Cardiac septum (tissue), 1 donor: ENCODE results near the gene ACTN4. TPM values are rescaled to one million over a fixed set of nuclear protein-coding genes. Genes with fewer than 3 reads are reported as not detected.

Source experiments
- DNase-seq: peaks from one replicate; pipeline ENCODE4 v3.0.0-alpha.2; 2020; ENCODE audit warnings: low spot score
- intact Hi-C: fragments of 100-400 bp; cut with DNase I; formaldehyde crosslinking; loops from one replicate; pipeline ENCODE4 v1.14.0; 2022
- total RNA-seq: library from RNA; stranded (reverse); fragmentation: NEBNext Ultra II Directional; extraction: Animal tissue kit (Norgen Biotek cat#: 25700); gene quantifications from one replicate; pipeline ENCODE4 v1.2.1, GENCODE V29; 2021
- donor health status: DM: no; HTN: no; CAD: no.

ACTN4 gene
- total RNA-seq, 1 donor from 2014 or later: 190 TPM

DNA sequence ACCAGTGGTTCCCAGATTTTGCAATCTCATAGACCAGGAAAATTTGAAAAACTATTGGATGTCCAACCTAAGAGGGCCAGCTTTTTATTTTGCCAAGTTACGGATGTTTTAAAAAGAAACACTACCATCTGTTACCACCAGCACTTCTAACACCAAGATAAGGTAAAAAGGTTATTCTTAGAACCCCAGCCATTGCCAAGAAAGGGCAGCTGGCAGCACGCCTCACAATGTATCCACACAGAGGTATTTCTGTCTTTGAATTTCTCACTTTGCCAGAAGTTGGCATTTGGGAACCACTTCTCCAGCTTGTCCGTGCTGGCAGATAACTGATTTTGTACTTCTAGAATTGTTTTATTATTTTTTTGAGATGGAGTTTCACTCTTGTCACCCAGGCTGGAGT is 68.1 kb downstream of the ACTN4 start:
- no peak for DNase-seq
- intact Hi-C loops: no loop called here

DNA sequence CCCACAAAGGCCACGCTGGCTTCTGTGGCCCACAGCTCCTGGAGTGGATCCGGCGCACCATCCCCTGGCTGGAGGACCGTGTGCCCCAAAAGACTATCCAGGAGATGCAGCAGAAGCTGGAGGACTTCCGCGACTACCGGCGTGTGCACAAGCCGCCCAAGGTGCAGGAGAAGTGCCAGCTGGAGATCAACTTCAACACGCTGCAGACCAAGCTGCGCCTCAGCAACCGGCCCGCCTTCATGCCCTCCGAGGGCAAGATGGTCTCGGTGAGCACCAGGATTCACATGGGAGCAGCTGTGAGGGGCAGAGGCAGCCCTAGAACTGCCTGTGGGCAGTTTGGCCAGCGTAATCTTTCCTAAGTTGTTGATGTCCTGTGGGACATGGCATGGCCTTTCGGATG is 69.6 kb downstream of the ACTN4 start:
- DNase-seq: no peak
- intact Hi-C loops: no loop called here

DNA sequence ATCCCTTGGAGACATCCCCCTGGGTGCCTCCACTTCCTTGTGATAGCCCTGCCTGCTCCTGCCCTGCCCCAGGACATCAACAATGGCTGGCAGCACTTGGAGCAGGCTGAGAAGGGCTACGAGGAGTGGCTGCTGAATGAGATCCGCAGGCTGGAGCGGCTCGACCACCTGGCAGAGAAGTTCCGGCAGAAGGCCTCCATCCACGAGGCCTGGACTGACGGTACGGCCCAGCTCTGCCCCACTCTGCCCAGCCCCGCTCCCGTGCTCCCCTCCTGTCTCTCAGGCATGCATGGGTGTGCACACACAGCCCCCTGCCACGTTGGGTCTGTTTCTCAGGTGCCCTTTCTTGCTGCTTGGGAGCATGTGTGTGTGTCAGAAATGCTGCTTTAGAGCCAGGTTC is 70.4 kb downstream of the ACTN4 start:
- no peak for DNase-seq
- intact Hi-C loops: loop anchor here (2.0 kb wide), 2 partner anchors 59 to 69 kb away; no protein-coding TSS in a partner anchor

DNA sequence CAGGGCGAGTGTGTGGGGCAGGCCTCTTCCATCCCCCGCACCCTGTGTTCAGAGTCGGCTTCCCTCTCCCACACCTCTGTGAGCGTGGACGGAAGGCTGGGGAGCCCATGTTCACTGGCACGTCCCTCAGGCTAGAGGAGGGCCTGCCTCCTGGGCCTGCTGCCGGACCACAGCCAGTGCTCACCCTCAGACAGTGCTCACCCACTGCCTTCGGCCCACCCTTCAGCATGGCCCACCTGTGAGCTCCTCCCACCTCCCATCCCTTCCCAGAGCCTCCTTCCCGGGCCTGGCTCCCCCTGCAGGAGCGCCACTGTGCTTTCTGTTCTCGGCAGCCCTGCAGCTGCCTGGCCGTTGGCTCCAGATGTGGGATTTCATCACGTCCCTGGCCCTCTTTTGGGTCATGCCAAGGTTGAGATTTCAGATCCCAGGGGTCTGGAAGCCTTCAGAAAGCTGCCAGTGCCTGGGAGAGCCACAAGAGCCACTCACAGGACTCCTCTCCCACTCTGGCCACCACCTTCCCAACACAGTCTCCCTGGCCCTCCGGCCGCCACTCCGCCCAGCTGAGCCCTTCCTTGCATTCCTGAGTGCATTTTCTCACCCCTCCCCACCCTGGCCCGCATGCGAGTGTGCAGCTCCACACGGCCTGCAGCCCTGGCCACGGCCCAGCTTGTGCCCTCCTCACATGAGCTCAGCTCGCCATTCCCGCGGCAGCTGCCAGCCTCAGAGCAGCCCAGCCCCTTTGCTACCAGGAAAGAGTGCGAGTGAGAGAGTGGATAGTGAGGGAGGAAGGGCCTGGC is 71.5 kb downstream of the ACTN4 start:
- intact Hi-C loops: loop anchor here (2.0 kb wide), 2 partner anchors 60 to 70 kb away; no protein-coding TSS in a partner anchor
- DNase-seq: peak; percentile 88

DNA sequence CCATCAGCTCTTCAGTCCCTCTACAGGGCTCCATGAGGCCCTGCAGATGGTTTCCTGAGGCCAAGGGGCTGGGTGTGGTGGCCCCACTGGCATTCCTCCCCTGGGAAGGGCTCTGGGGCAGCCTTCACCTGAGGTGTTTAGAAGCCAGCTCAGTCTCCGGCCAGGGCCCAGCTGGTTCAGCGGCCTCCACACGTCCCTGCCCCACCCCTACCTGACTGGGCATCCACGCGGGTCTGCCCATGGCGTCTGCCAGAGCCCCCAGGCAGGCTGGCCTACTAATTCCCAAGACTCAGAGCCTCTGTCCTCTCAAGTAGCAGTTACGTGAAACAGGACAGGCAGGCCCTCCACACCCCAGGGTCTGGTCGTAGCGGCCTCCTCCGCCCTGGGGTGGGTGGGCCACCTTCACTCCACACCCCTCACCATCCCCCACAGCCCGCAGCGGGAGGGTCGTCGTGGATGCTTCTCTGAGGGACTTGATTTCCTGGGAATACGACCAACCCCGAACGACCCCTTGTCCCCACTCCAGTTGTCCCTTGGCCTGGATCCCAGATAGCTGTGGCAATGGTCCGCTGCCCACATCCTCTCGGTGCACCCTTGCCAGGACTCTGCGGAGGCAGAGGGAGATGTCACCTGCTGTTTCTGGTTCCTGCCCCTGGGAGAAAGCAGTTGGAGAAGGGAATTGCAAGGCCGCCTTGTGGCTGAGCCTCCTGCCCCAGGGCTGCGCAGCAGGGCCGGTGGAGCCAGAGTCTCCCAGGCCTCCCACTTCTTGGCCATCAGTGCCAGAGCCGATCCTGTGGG is 72.5 kb downstream of the ACTN4 start:
- DNase-seq: no peak
- intact Hi-C loops: loop anchor here (2.0 kb wide), 2 partner anchors 61 to 71 kb away; no protein-coding TSS in a partner anchor

DNA sequence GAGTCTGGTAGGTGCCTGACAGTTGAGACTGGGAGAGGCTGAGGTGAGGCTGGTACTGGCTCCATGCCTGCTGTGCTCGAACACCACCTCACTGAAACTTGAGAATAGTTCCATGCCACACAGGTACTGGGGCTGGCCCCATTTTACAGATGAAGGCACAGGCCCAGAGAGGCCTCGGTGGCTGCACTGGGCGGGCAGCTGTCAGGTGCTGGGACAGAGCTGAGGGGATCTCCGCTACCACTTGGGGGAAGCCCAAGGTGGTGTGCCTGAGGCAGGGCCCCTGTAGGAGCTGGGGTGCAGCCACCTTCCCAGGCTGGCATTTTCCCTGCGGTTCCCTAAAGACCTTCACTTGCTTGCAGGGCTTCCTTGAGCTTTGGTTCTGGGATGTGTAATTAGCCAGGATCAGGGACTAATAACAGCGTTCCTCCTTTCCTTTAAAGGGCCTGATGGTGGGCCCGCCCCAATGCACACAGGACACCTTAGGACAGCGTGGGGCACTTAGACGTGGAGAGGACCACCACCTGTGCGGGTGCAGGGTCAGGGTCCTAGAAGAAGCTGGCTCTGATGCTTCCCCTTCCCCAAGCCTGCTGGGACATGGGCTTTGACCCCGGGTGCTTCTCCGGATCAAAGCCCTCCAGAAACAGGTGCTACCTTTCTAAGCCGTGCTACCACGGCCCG is 73.2 kb downstream of the ACTN4 start:
- intact Hi-C loops: no loop called here
- no peak for DNase-seq

DNA sequence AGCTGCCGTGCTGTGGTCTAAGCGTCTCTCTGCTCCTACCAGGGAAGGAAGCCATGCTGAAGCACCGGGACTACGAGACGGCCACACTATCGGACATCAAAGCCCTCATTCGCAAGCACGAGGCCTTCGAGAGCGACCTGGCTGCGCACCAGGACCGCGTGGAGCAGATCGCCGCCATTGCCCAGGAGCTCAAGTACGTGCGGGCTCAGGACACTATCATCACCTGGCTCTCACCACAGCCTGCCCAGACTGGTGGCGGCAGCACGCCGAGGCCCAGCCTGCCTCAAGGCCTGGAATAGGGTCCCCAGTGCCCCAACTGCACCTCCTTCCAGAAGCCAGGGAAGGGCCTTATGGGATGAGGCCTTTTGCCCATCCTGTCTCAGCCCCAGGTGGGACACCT is 74.0 kb downstream of the ACTN4 start:
- no peak for DNase-seq
- intact Hi-C loops: no loop called here

DNA sequence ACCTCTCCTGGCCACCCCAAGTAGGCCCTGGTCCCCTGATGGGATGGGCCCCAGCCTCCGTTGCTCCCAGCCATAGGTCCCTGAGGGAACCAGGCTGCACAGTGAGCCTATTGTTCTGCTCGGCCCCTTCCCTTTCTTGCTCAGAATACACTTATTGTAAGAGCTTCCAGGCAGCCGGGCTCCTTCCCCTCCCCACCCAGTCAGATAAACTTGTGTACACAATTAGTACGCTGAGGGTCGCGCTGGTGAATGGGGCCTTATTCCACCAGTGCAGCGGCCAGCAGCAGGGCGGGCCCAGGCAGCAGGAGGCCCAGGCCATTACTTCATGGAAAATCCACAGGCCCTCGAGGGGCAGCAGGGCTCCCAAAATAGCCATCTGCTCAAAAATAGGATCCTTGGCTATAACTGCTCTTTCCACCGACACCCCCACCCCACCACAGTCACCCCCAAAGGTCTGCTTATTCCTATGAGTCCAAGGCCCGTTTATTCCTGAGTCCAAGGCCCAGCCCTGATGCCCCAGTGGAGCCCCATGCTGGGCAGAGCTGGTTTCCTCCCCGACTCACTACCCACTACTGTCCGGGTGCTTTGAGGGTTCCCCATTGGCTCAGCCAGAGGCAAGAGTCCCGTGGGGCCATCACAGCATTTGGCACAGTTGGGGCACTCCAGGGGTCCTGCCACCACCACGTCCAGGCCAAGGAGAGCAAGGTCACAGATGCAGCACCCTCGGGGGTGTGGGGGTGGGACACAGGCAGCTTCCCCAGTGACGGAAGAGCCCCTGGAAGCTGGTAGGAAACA is 74.7 kb downstream of the ACTN4 start:
- DNase-seq: peak; percentile 85
- intact Hi-C loops: no loop called here

DNA sequence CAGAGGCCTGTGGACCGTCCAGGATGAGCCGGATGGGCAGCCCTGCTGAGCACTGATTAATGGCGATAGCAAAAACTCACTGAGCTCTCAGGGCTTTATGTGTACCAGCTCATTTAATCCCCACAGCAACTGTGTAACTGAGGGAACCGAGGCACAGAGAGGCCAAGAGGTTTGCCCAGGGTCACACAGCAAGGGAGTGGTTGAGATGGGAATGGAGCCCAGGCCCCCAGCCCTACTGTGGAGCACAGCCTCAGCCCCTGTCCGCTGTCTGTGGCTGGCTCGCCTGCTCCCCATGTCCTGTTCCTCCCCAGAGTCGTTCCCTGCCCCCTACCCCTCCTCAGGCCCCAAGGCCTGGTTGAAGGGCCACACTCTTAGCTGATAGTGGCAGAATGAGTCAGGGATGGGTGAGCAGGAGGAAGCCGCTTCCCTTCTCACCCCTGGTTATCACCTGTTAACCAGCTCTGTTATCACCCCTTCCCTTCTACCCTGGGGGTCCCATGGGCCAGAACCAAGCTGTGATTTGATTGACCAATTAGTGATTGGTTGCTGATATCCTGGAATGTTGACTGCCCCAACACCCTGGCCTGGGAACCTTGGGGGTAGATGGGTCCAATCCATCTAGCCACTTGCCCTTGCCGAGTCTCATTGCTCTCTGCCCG is 75.6 kb downstream of the ACTN4 start:
- DNase-seq: no peak
- intact Hi-C loops: no loop called here

DNA sequence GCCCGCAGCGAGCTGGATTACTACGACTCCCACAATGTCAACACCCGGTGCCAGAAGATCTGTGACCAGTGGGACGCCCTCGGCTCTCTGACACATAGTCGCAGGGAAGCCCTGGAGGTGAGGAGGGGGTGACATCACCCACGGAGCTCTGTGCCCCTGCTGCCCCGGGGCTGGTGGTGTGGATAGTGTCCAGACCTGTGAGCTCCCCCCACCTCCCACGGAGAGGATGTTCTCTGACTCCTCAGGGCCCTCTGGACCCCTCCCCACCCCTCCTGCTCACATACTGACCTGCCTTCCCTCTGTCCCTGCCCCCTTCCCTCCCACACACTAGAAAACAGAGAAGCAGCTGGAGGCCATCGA is 76.1 kb downstream of the ACTN4 start:
- DNase-seq: no peak
- intact Hi-C loops: no loop called here

DNA sequence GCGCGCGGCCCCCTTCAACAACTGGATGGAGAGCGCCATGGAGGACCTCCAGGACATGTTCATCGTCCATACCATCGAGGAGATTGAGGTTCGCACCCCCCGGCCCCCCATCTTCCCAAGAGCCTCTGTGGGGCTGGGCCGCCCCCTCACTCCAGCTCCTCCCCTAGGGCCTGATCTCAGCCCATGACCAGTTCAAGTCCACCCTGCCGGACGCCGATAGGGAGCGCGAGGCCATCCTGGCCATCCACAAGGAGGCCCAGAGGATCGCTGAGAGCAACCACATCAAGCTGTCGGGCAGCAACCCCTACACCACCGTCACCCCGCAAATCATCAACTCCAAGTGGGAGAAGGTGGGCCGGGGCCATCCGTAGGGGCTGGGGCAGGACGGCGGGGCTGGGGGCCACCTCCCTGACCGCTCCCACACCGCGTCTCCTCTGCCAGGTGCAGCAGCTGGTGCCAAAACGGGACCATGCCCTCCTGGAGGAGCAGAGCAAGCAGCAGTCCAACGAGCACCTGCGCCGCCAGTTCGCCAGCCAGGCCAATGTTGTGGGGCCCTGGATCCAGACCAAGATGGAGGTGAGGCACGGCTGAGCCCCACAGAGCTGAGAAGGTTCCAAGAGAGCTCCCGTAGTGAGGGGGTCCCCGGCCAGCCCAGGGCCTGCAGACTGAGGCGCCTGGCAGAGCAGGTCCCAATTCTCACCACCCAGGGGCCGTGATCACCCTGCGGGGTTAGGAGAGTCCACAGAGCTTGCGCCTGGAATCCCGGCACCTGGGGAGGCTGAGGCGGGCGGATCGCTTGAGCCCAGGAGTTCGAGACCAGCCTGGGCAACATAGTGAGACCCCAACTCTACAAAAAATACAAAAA is 76.8 kb downstream of the ACTN4 start:
- DNase-seq: no peak

DNA sequence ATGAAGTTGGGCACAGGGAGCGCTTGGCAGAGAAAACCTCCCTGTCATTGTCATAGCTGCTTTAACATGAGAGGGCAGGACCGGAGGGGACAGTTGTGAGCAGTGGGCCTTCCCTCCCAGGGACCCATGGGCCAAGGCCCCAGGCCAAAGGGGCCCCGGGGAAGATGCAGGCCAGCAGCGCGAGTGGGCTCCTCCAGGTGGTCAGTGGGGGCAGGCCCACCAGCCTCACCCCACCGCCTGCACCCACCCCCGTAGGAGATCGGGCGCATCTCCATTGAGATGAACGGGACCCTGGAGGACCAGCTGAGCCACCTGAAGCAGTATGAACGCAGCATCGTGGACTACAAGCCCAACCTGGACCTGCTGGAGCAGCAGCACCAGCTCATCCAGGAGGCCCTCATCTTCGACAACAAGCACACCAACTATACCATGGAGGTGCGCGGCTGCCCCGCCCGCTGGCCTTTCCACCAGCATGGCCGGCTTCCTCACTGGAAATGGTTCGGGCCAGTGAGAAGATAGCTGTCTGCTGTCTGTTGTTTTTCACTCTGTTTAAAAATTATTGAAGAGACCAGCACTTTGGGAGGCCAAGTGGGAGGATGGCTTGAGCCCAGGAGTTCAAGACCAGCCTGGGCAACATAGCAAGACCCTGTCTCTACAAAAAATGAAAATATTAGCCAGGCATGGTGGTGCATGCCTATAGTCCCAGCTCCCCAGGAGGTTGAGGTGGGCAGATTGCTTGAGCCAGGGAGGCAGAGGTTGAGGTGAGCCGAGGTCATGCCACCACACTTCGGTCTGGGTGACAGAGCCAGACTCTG is 78.2 kb downstream of the ACTN4 start:
- no peak for DNase-seq
- intact Hi-C loops: loop anchor here (5.0 kb wide), 1 partner anchor 107 kb away; the partner anchor contains the start of gene ECH1

More for the DNA sequence above, 76.8 kb downstream of the ACTN4 start:
- intact Hi-C loops: no loop called here

DNA sequence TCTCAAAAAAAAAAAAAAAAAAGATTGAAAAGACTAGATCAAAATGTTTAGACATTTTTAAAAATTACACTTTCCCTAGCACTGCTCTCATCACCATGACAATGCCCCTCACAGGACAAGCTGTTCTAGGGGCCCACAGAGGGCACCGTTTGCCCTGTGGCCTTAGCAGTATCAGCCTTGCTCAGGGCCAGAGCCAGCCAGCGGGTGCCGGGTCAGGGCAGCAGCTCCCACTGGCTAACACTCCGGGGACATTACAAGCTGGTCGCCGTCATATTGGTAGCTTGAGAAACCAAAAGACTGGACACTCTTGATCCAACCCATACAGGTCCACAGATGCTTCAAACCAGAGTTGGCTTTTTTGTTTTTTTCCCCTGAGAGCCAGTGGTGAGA is 78.8 kb downstream of the ACTN4 start:
- no peak for DNase-seq
- intact Hi-C loops: loop anchor here (5.0 kb wide), 1 partner anchor 106 kb away; the partner anchor contains the start of gene ECH1

DNA sequence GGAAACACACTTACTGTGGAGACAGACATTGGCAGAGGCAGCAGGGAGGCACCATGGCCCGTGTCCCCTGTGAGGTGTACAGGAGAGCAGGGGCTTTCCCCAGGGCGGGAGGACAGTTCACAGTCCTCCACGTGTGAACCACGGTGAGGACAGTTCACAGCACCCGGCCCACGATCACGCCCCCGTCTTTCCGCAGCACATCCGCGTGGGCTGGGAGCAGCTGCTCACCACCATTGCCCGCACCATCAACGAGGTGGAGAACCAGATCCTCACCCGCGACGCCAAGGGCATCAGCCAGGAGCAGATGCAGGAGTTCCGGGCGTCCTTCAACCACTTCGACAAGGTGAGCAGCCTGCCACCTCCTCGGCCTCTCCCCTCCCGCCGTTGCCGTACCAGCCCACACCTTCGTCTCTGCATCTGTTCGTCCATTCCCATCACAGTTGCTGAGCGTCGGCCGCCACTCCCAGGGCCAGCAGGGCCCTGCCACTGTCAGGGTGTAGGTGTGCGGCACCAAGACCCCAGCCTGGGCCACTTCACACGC is 79.4 kb downstream of the ACTN4 start:
- intact Hi-C loops: loop anchor here (5.0 kb wide), 1 partner anchor 105 kb away; the partner anchor contains the start of gene ECH1
- no peak for DNase-seq

DNA sequence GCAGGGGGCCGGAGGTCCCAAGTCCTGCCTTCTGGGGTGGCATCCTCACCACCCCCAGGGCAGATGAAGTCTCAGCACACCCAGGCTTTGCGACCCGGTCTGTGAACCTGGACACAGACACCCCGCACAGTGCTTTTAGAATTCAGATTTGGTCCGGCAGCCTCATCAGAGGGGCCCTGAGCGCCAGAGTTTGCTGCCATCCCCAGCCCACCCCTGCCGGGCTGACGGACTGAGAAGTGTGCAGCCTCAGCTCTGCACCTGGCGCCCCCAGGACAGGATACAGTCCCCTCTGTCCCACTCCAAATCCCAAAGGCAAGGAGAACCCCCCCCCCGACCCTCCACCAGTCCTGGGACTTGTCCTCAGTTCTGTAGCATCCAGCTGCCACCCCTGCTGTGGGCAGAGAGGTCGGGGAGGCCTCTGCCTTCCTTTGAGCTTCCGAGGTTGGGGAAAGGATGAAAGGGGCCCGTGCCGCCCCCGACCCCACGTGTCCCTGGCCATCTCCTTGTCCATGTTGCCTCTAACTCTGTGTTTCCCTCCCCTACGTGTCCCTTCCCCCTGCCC is 79.9 kb downstream of the ACTN4 start:
- DNase-seq: no peak
- intact Hi-C loops: loop anchor here (5.0 kb wide), 1 partner anchor 105 kb away; the partner anchor contains the start of gene ECH1
